ENCODE results near the gene C21orf91. TPM values are rescaled to one million over a fixed set of nuclear protein-coding genes. Genes with fewer than 3 reads are reported as not detected.

C21orf91 gene
- total RNA-seq, 1 donor from 2014 or later = 5.6 TPM

DNA sequence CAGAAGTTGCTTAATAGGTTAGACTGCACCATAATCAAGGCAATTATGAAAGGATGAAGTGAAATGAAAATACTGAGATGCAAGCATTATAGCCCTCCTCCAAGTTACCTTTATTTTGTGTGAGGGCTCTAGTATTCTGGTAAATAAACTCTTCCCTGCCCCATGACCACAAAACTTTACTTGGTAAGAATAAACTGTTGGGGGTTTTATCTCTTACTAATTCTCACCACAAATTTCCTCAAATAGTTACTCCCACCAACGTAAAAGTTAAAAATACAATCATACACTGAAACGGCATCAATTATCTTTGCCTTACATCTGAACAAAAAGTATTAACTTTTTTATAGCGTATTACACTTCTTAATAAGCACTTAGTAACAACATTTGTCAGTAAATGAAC, 29.5 kb downstream of the C21orf91 start:
- Histone ChIP-seq H3K4me3 (ENCODE audit: low read depth, low read length) (no peak overlapping the region), H3K36me3 (ENCODE audit: control insufficient read depth, insufficient read depth, low read length) (no peaks in the 10 kb centered on the region), H3K27me3 (ENCODE audit: control insufficient read depth, insufficient read depth, low read length) (no peaks in the 10 kb centered on the region)
- DNase-seq (ENCODE audit: low read depth) = no peak
- TF ChIP-seq, protein P1, sequence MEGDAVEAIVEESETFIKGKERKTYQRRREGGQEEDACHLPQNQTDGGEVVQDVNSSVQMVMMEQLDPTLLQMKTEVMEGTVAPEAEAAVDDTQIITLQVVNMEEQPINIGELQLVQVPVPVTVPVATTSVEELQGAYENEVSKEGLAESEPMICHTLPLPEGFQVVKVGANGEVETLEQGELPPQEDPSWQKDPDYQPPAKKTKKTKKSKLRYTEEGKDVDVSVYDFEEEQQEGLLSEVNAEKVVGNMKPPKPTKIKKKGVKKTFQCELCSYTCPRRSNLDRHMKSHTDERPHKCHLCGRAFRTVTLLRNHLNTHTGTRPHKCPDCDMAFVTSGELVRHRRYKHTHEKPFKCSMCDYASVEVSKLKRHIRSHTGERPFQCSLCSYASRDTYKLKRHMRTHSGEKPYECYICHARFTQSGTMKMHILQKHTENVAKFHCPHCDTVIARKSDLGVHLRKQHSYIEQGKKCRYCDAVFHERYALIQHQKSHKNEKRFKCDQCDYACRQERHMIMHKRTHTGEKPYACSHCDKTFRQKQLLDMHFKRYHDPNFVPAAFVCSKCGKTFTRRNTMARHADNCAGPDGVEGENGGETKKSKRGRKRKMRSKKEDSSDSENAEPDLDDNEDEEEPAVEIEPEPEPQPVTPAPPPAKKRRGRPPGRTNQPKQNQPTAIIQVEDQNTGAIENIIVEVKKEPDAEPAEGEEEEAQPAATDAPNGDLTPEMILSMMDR (IDR thresholded peaks at IDR 0.05; ENCODE audit: insufficient read depth, low read length, poor library complexity, severe bottlenecking) = no peak

DNA sequence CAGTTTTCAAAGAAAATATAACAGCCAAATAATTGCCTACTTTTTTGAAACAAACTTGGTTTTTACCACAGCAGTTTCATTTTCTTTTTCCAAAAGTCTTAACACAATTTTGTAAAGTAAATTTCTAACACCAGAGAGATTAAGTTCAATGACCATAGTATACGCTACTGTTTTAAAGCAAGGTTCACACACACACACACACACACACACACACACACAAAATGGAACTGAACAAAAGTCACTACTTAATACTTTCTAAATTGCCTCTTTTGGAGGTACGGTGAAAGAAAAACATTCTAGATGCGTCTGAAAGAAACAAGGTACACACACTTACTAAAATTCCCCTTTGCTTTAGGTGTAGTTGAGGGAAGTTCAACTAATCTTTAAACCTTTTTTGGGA, 30.1 kb downstream of the C21orf91 start:
- TF ChIP-seq, protein P1 (IDR thresholded peaks at IDR 0.05; ENCODE audit: insufficient read depth, low read length, poor library complexity, severe bottlenecking) = no peak
- DNase-seq (ENCODE audit: low read depth) = no peak
- no peak overlapping the region for H3K4me3 ChIP-seq (ENCODE audit: low read depth, low read length)

GRCh38 chr21:17786851-17787181, 32.3 kb downstream of the C21orf91 start:
- DNase-seq (ENCODE audit: low read depth) = no peak
- no peaks in the 10 kb centered on the region for H3K27me3 ChIP-seq (ENCODE audit: control insufficient read depth, insufficient read depth, low read length)
- TF ChIP-seq, protein P1 (IDR thresholded peaks at IDR 0.05; ENCODE audit: insufficient read depth, low read length, poor library complexity, severe bottlenecking) = no peak
- H3K4me3 ChIP-seq (ENCODE audit: low read depth, low read length) = no peak overlapping the region
- H3K36me3 ChIP-seq (ENCODE audit: control insufficient read depth, insufficient read depth, low read length) = no peaks in the 10 kb centered on the region

More for the DNA sequence above, 30.1 kb downstream of the C21orf91 start:
- Histone ChIP-seq H3K27me3 (ENCODE audit: control insufficient read depth, insufficient read depth, low read length) (no peaks in the 10 kb centered on the region), H3K36me3 (ENCODE audit: control insufficient read depth, insufficient read depth, low read length) (no peaks in the 10 kb centered on the region)

DNA sequence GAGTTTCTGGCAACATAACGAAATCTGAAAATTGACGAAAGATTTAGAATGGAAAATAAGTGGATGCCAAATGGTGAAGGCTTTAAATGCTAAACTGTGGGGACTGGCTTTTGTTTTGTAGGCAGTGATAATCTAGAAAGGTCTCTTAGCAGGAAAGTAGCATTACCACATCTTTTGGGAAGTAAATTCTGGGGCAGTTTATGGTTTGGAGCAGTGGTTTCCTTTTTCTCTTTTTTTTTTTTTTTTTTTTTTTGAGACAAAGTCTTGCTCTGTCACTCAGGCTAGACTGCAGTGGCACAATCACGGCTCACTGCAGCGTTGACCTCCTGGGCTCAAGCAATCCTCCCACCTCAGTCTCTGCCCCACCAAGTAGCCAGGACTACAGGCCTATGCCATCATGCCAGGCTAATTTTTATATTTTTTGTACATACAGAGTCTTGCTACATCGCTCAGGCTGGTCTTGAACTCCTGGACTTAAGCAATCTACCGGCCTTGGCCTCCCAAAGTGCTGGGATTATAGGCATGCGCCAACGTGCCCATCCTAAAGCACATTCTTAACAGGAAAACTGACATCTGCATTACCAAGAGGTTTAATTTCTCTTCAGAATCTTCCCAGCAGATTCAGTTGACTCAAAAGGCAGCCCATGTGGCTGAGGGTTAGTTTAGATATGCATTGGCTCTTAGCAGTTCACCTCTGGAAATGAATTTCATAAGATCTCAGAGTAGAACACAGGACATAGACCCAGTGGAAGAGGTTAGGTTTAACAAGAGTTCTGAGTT, 32.9 kb downstream of the C21orf91 start:
- H3K36me3 ChIP-seq (ENCODE audit: control insufficient read depth, insufficient read depth, low read length) = no peaks in the 10 kb centered on the region
- TF ChIP-seq, protein P1 (IDR thresholded peaks at IDR 0.05; ENCODE audit: insufficient read depth, low read length, poor library complexity, severe bottlenecking) = no peak
- no peak for DNase-seq (ENCODE audit: low read depth)
- no peak overlapping the region for H3K4me3 ChIP-seq (ENCODE audit: low read depth, low read length)
- H3K27me3 ChIP-seq (ENCODE audit: control insufficient read depth, insufficient read depth, low read length) = no peaks in the 10 kb centered on the region

DNA sequence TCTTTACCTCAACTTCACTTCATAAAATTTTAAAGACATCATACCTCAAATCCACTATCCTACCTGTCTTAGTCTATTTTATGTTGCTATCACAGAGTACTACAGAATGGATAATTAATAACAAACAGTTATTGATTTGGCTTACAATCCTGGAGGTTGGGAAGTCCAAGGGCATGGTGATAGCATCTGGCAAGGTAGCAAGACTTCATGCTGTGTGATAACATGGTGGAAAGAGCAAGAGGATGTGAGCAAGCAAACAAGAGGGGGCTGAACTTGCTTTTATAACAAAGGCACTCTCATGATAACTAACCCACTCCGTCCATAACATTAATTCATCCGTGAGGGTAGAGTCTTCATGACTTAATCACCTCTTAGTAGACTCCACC, 33.8 kb downstream of the C21orf91 start:
- H3K27me3 ChIP-seq (ENCODE audit: control insufficient read depth, insufficient read depth, low read length) = no peaks in the 10 kb centered on the region
- TF ChIP-seq, protein P1 (IDR thresholded peaks at IDR 0.05; ENCODE audit: insufficient read depth, low read length, poor library complexity, severe bottlenecking) = no peak
- no peaks in the 10 kb centered on the region for H3K36me3 ChIP-seq (ENCODE audit: control insufficient read depth, insufficient read depth, low read length)
- H3K4me3 ChIP-seq (ENCODE audit: low read depth, low read length) = no peak overlapping the region
- no peak for DNase-seq (ENCODE audit: low read depth)

All from kidney epithelial cell (primary cell).